KG1 (cell line): ENCODE data around the gene IGF2BP1.

ENCODE experiments used
- DNase-seq: peaks from one replicate; lab custom pipeline; 2025; lab: John Stamatoyannopoulos, UW

The IGF2BP1 gene

GRCh38 chr17:48997103-48997826 lies at the start of gene IGF2BP1:
Gene IGF2BP1, plus strand, starts transcription at chr17:48997385. Its CDS starts 361 bp downstream, at chr17:48997746.
- DNase-seq, result no peak

- DNase-seq, result no peak
These were observed 45.6 kb upstream of the IGF2BP1 start for GRCh38 chr17:48951572-48951971.

DNA sequence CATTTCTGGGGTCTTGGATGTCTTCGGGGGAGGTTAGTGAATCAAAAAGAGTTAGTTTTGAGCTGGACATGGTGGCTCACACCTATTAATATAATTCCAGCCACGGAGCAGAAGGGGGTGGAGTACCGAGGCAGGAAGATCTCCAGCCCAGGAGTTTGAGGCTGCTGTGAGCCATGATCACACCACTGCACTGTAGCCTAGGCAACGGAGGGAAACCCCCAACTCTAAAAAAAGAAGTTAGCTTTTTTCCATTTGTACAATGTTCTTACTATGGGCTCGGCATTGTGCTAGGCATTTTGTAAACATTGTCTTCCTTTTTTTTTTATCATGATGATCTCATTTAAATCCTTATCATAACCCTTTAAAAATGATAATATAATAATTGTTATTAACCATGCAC lies 44.3 kb upstream of the IGF2BP1 start:
- DNase-seq, result no peak

GRCh38 chr17:48954300-48954755 lies 42.9 kb upstream of the IGF2BP1 start:
- DNase-seq, result no peak

DNA sequence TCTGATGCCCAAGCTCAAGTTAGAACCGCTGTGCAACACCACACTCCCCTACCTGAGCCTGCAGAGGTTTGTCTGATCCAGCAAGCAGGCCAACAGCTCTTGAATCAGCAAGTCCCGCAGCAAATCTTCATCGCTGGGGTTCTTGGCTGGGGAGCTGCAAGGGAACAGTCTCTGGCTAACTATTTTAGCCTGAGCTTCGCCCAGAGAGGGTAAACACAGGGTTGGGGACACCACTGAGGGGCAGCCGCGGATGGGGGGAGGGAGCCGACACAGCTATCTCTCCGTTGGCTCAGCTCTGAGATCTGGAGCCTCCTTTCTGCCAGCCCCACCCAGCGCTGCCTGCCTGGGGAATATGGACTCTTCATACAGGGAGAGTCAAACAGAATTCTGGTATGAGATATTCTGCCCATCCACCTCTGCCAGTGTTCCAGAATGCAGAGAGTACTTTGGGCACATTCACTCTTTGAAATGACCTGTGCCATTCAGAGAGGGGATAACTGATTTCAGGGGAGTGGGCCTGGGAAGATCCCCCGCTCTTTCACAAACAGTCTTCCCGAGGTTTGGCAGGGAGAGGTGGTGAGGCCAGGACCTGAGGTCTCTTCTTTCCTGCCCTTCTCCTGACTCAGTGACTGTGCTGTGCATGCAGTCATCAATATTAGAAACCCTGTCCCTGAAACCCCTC lies 36.2 kb upstream of the IGF2BP1 start:
- DNase-seq, result no peak

DNA sequence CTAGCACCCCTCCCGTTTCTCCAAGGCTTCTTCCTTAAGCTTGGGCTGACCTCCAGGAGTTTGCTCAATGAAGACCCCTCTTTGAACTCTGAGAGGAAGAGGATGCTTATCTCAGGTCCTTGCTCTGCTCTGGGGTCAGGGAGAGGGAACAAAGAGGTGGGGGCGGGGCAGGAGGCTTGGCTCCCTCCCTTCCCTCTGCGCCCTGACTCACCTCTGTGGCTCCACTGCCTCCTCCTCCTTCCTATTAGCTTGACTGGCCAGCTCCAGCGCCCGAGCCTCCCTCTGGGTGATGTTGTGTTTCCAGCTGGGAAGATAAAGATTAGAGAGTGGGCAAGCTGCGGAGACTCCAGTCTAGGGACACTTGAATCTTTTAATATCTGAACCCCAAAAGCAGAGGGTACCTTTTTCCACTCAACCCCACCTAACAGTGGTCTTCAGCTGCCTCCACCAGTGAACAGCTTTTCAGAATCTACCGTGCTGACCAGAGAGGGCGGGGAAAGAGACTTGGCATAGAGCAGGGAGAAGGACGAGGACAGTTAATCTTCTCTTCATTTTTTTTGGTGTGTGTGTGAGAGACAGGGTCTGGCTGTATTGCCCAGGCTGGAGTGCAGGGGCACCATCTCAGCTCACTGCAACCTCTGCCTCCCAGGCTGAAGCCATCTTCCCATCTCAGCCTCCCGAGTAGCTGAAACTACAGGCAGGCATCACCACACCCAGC lies 35.5 kb upstream of the IGF2BP1 start:
- no peak for DNase-seq

GRCh38 chr17:48970224-48970623 lies 27.0 kb upstream of the IGF2BP1 start:
- DNase-seq, result no peak

GRCh38 chr17:48970865-48971687 lies 26.1 kb upstream of the IGF2BP1 start:
- no peak for DNase-seq

GRCh38 chr17:48972749-48973097 lies 24.5 kb upstream of the IGF2BP1 start:
- no peak for DNase-seq

DNA sequence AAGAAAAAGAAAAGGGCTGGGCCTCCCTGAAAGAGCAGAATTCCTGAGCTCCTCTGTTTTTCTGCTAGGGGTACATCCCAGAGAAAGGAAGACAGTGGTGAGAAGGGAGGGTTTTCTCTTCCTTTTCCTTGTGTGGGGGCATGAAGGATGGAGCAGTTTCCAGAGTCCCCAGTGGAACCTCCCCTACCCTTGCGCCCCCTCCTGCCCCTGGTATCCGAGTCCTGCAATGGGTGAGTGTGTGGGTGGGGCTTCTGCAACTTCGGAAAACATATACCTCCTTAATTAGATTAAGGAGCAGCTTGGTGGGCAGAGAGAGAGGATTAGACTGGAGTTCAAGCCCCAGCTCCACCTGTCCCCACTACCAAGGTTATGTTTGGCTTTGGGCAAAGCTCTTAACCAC lies 23.4 kb upstream of the IGF2BP1 start:
- no peak for DNase-seq

DNA sequence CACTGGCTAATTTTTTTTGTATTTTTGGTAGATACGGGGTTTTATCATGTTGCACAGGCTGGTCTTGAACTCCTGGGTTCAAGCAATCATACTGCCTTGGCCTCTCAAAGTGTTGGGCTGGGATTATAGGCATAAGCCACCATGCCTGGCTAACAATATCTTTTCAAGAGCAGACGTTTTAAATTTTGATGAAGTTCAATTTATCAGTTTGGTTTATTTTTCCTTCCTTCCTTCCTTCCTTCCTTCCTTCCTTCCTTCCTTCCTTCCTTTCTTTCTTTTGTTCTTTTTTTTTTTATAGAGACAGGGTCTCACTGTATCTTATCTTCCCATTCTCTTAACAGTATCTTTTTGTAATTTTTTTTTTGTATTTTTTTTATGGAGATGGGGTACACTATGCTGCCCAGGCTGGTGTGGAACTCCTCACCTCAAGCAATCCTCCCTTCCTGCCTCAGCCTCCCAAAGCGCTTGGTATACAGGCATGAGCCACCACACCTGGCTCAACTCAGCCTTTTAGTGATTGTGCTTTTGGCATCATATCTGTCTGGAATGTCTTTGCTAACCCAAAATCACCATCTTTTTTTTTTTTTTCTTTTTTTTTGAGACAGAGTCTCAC lies 15.2 kb upstream of the IGF2BP1 start:
- DNase-seq, result no peak

DNA sequence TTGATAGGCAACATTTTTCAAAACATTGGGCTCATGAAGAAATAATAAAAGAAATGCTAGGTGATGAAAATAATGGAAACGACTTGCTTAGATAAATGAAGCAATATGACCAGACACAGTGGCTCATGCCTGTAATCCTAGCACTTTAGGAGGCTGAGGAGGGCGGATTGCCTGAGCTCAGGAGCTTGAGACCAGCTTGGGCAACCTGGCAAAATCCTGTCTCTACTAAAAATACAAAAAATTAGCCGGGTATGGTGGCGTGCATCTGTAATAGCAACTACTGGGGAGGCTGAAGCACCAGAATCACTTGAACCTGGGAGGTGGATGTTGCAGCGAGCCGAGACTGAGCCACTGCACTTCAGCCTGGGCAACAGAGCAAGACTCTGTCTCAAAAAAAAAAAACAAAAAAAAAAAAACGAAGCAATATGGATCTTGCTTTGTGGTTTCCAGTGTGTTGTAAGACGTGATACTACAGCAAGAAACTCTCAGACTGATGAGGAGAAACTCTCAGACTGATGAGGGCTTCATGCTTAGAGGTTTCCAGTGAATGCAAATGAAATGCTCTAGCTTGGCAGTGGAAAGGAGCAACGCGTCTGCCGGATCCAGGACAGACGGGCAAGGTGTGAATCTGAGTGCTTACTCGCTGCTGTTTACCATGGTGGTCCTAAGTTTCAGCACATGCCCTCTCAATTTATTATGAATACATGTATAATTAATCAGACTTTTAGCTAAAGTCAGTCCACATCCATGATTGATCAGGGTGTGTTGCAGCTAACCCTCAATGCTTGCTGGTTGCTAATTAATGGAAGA lies 11.5 kb upstream of the IGF2BP1 start:
- DNase-seq, result no peak

- no peak for DNase-seq
These were observed 8.1 kb upstream of the IGF2BP1 start for GRCh38 chr17:48989100-48989499.

DNA sequence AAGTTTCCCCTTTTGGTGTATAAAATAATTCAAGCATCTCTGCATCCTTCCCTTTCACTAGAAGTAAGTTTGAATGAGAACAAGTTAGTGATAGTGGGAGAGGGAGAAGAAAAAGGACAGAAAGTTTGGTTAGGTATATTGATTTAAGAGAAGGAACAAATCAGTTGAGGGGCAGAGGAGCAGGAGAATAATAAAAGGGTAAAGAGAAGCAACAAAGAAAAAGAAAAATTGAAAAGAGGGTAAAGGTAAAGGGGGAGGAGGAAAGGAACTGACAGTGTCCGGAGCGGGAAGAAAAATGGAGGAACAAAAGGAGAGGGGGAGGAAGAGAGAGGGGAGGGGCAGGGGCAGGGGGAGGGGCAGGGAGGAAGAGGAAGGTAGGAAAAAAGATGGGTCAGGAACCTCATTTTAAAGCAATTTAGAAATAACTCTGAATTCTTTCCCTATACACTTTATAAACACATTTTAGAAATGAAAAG lies 6.3 kb upstream of the IGF2BP1 start:
- DNase-seq, result no peak

DNA sequence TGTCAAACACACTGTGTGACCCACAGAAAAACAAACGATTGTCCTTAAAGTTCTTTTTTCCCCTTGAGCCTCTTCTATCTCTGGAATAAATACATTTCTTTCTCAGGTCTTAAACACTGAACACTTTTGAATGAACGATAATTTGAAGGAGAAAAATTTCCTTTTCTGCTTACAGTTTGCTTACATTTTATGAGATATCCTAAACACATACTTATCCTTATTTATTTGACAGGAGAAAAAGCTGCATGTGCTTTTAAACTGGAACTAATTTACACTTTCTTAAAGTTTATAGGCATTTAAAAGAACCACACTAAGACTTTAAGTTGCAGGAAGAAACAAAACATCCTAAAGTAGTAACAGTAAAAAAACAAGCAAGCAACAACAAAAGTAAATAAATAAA lies 4.7 kb upstream of the IGF2BP1 start:
- no peak for DNase-seq

DNA sequence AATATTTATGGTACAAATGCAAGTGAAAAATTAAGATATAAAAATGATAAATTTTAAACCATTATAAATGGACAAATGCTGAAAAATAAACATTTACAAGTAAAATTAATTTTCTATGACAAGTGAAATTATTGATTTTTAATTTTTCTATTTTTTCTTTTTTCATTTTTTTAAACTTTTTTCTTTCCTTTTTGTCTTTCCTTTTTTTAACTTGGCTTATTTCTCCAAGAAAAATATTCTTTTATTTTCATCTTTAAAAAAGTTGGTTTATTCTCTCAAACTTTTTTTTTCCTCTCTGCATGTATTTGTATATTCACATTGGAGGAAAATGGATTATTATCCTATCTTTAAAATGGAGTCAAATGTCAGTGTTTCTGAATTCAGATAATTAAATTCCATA lies 3.9 kb upstream of the IGF2BP1 start:
- DNase-seq, result no peak

GRCh38 chr17:48993951-48994350 lies 3.2 kb upstream of the IGF2BP1 start:
- no peak for DNase-seq

- peak; percentile 48 for DNase-seq
These were observed 2.5 kb upstream of the IGF2BP1 start for GRCh38 chr17:48994549-48995303.

DNA sequence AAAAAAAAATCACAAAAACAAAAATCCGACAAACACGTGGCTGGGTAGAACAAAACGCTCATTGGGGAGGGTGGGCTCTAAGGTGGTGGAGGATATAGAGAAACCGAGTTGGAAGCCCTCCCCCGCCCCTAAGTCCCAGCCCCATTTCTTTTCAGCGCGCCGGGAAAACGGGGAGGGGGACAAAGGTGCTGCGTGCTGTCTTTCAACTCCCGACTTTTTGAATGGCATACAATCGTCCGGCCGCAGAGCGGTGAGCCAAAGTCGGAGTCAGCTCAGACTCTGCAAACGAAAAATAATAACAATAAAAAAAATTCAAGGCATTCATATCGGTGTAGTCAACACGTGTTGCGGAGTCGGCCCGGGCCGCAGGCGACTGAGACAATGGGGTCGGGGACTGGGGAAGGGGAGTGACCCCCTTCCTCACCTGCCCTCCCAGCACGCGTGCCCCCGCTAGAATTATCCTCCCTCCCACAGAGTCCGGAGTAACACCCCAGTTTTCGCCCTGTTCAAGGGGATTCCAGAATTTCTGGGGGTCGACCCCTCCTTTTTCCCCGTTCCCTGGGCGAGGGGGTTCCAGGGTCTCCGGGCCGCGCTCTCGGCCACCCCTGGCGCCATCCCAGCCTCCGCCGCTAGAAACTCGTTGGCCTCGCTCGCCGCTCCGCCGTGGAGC lies 1.7 kb upstream of the IGF2BP1 start:
- DNase-seq, result no peak
